ENCODE measurements around the gene FDPS.
A peak's percentile ranks its signal among the peaks of the same experiment; 100 is the strongest.

- TF ChIP-seq, protein P1, sequence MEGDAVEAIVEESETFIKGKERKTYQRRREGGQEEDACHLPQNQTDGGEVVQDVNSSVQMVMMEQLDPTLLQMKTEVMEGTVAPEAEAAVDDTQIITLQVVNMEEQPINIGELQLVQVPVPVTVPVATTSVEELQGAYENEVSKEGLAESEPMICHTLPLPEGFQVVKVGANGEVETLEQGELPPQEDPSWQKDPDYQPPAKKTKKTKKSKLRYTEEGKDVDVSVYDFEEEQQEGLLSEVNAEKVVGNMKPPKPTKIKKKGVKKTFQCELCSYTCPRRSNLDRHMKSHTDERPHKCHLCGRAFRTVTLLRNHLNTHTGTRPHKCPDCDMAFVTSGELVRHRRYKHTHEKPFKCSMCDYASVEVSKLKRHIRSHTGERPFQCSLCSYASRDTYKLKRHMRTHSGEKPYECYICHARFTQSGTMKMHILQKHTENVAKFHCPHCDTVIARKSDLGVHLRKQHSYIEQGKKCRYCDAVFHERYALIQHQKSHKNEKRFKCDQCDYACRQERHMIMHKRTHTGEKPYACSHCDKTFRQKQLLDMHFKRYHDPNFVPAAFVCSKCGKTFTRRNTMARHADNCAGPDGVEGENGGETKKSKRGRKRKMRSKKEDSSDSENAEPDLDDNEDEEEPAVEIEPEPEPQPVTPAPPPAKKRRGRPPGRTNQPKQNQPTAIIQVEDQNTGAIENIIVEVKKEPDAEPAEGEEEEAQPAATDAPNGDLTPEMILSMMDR (IDR thresholded peaks at IDR 0.05), result no peak
- TF ChIP-seq POLR2A (IDR thresholded peaks at IDR 0.05), result peak in 1 of 2 donors; percentile 90
Observed at GRCh38 chr1:155324037-155324716, 15.5 kb downstream of the FDPS start.

All from heart left ventricle (tissue), 13 donors.